Measurements from ENCODE around the gene PEX10. TPM values are rescaled to one million over a fixed set of nuclear protein-coding genes. Genes with fewer than 3 reads are reported as not detected.

The PEX10 gene
- total RNA-seq, 1 donor from 2014 or later = 10.3 TPM

GRCh38 chr1:2427051-2427450 is 14.7 kb upstream of the PEX10 start:
- DNase-seq (ENCODE audit: low spot score) = no peak

DNA sequence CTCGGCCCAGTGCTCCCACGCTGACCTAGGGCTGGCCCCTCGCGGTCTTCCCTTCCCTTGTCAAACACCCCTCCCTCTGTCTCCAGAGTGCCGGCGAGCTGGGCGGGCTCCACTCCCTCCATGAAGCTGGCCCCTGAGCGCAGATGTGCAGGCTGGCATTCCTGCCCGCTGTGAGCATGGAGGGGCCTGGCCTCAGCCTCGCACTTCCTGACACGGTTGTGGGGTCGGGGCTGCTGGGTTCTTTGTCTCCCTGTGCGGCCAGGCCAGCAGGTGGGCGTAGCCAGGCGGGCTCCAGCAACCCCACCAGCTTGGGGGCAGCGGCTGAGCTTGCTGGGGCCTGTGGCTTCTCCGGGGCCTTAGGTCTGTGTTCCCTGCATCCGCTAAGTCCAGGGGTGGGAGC is 14.2 kb upstream of the PEX10 start:
- no peak for ATAC-seq
- DNase-seq (ENCODE audit: low spot score) = no peak

More at GRCh38 chr1:2427051-2427450, 14.7 kb upstream of the PEX10 start:
- ATAC-seq = no peak

GRCh38 chr1:2425892-2426291 is 13.5 kb upstream of the PEX10 start:
- DNase-seq (ENCODE audit: low spot score) (no peak), ATAC-seq (no peak)

- DNase-seq (ENCODE audit: low spot score) (no peak), ATAC-seq (no peak)
Measured at GRCh38 chr1:2422523-2422922, 10.2 kb upstream of the PEX10 start.

- DNase-seq (ENCODE audit: low spot score) = no peak
Measured at GRCh38 chr1:2419416-2419815, 7.1 kb upstream of the PEX10 start.

GRCh38 chr1:2418791-2419320 is 6.5 kb upstream of the PEX10 start:
- ATAC-seq = no peak
- DNase-seq (ENCODE audit: low spot score) = no peak

More at GRCh38 chr1:2419416-2419815, 7.1 kb upstream of the PEX10 start:
- ATAC-seq = no peak

DNA sequence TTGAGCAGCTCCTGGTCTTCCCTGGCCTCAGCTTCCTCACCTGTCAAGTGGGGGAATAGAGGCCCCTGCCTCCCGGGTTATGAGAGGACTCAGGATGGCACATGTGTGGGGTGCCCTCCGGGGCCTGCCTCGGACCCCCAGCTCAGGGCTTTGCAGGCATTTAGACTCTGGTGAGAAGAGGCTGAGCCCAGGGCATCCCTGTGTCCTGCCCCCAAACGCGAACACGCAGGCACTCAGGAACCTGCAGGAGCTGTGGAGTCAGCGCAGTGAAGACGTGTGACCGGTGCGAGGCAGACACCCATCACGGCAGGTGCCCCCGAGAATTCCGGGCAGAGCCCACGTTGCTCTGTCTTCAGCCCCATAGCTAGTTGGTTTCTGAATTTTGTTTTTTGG is 5.5 kb upstream of the PEX10 start:
- DNase-seq (ENCODE audit: low spot score) (no peak), ATAC-seq (no peak)

GRCh38 chr1:2417083-2417832 is 4.9 kb upstream of the PEX10 start:
- DNase-seq (ENCODE audit: low spot score) (no peak), ATAC-seq (no peak)

GRCh38 chr1:2416403-2416802 is 4.0 kb upstream of the PEX10 start:
- ATAC-seq (no peak), DNase-seq (ENCODE audit: low spot score) (no peak)

GRCh38 chr1:2415801-2416208 is 3.4 kb upstream of the PEX10 start:
- ATAC-seq = no peak
- DNase-seq (ENCODE audit: low spot score) = no peak

- DNase-seq (ENCODE audit: low spot score) = no peak
- ATAC-seq = no peak
Measured at GRCh38 chr1:2415337-2415736, 3.0 kb upstream of the PEX10 start.

GRCh38 chr1:2414297-2414958 is 2.1 kb upstream of the PEX10 start:
- peak; percentile 45 for ATAC-seq
- DNase-seq (ENCODE audit: low spot score) = peak; percentile 77

DNA sequence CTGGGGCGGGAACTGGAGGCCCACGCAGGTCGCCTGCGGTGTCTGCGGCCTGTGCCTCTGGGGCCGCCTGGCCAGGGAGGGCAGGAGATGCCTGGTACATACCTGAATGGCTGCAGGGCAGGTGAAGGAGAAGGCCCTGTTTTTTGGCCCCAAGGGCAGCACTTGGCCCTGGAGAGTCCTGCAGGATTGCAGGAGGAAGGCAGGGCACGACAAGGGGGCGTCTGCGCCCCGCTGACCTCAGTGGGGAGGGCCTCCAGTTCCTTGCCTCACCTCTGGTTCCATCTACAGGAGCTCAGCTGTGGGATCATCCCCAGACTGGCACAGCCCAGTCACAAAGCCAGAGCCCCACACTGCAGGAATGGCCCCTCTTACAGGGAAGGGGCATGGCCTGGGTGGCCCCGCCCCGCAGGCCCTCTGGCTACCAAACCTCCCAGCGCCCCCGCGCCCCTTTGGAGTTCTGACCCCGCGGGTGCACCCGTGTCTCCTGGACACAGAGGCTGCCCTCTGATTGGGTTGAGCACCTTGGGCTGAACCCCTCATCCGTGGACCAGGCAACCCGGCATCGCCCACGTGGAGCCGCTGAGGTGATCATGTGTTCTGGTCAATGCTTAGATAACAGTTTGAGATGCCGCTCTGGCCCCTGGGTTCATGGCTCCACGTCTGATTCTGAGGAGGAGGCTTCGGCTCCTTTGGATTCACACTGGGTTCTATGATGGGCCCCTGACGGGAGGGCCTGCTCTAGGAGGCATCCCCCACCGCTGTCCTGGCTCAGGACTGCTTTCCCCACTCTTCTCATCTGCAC is 1.3 kb upstream of the PEX10 start:
- ATAC-seq (peak; percentile 1), DNase-seq (ENCODE audit: low spot score) (peak; percentile 59)

GRCh38 chr1:2412773-2413494 is 570 bp upstream of the PEX10 start:
- ATAC-seq = peak; percentile 53
- DNase-seq (ENCODE audit: low spot score) = no peak

- no peak for DNase-seq (ENCODE audit: low spot score)
- peak; percentile 2 for ATAC-seq
Measured at GRCh38 chr1:2411801-2412394, 466 bp downstream of the PEX10 start.

- ATAC-seq (no peak), DNase-seq (ENCODE audit: low spot score) (no peak)
Measured at GRCh38 chr1:2409745-2410144, 2.6 kb downstream of the PEX10 start.

GRCh38 chr1:2408859-2409276 is 3.5 kb downstream of the PEX10 start:
- ATAC-seq = peak; percentile 60
- peak; percentile 92 for DNase-seq (ENCODE audit: low spot score)

DNA sequence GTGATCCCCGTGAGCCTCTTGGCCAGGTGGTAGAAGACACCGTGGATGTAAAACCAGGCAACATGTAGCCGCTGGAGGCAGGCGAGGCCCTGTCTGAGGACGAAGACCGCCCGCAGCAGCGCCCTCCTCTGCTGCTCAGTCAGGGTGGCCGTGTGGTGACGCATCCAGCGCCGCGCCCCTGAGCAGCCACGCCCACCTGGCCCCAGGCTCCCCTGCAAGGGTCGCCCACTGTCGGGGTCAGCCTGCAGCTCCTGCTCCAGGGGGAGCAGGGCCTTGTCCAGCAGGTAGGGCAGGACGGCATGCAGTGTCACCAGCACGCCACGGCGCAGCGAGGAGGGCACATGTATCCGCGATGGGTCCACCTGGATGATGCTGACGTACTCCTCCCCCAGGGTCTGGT is 3.9 kb downstream of the PEX10 start:
- no peak for DNase-seq (ENCODE audit: low spot score)
- no peak for ATAC-seq

GRCh38 chr1:2407991-2408275 is 4.4 kb downstream of the PEX10 start:
- DNase-seq (ENCODE audit: low spot score) = no peak
- no peak for ATAC-seq

- ATAC-seq (peak; percentile 50), DNase-seq (ENCODE audit: low spot score) (peak; percentile 68)
Measured at GRCh38 chr1:2407166-2407990, 5.0 kb downstream of the PEX10 start.

Data from left lobe of liver (tissue), 2 donors.